SU-DHL-6 (cell line): Measurements from ENCODE around the gene RING1.

Source experiments
- H2AFZ ChIP-seq: fragments of 200-600 bp; sonication (generic); 2 replicates; pipeline ENCODE4 v1.6.1; 2014; ENCODE audit warnings: low read depth, mild to moderate bottlenecking, moderate library complexity, mixed read lengths, antibody characterized with exemption, low read length; ENCODE audit not compliant: severe bottlenecking
- H3F3A ChIP-seq: fragments of 200-600 bp; shearing (Covaris generic); 2 replicates; pipeline ENCODE4 v1.6.0; 2016; ENCODE audit warnings: antibody characterized with exemption, mild to moderate bottlenecking; ENCODE audit not compliant: insufficient read depth
- H3K27ac ChIP-seq: fragments of 200-600 bp; sonication (generic); 2 replicates; pipeline ENCODE4 v1.5.1; 2016; ENCODE audit warnings: low read depth, mild to moderate bottlenecking, low read length, moderate library complexity, mixed read lengths
- H3K27me3 ChIP-seq: fragments of 200-600 bp; sonication (generic), shearing (Covaris generic); 2 replicates; pipeline ENCODE4 v1.6.0; 2014; ENCODE audit warnings: mild to moderate bottlenecking, low read length
- H3K36me3 ChIP-seq: fragments of 200-600 bp; sonication (generic); 2 replicates; pipeline ENCODE4 v1.6.1; 2014; ENCODE audit warnings: mild to moderate bottlenecking, low read length, mixed read lengths
- H3K4me2 ChIP-seq: fragments of 300-600, 200-600 bp; shearing (Covaris generic), sonication (generic); 2 replicates; pipeline ENCODE4 v1.6.0; 2014; ENCODE audit warnings: low read length, low read depth, mild to moderate bottlenecking; ENCODE audit not compliant: poor library complexity, severe bottlenecking
- H3K4me3 ChIP-seq: fragments of 200-600 bp; sonication (generic); 2 replicates; pipeline ENCODE4 v1.5.1; 2014; ENCODE audit warnings: antibody characterized with exemption, low read length, mild to moderate bottlenecking, mixed read lengths; ENCODE audit not compliant: insufficient read depth, poor library complexity, severe bottlenecking
- H3K79me2 ChIP-seq: fragments of 200-600 bp; sonication (generic); 2 replicates; pipeline ENCODE4 v1.6.1; 2014; ENCODE audit warnings: mild to moderate bottlenecking, low read length, moderate library complexity; ENCODE audit not compliant: insufficient read depth
- H3K9ac ChIP-seq: fragments of 200-600 bp; sonication (generic); 2 replicates; pipeline ENCODE4 v1.7.0; 2014; ENCODE audit warnings: mild to moderate bottlenecking, low read length
- H3K9me2 ChIP-seq: fragments of 200-600 bp; sonication (generic); replicated peaks from 2 replicates; pipeline ENCODE4 v1.6.1; 2014; ENCODE audit warnings: low read length; ENCODE audit not compliant: insufficient read depth
- H3K9me3 ChIP-seq: fragments of 200-600 bp; sonication (generic); 2 replicates; pipeline ENCODE4 v1.6.1; 2014; ENCODE audit warnings: low read length, mixed read lengths; ENCODE audit not compliant: insufficient read depth
- H4K20me1 ChIP-seq: fragments of 200-600 bp; sonication (generic); 2 replicates; pipeline ENCODE4 v1.6.1; 2014; ENCODE audit warnings: low read depth, mild to moderate bottlenecking, antibody characterized with exemption, low read length, moderate library complexity, mixed read lengths
- CTCF ChIP-seq: fragments of 200-600 bp; sonication (generic); IDR thresholded peaks from one replicate; pipeline ENCODE4 v1.5.1; 2017; ENCODE audit warnings: antibody characterized with exemption, mild to moderate bottlenecking, low read length, moderate library complexity; ENCODE audit not compliant: insufficient read depth, poor library complexity, severe bottlenecking
- EZH2phosphoT487 ChIP-seq: fragments of 200-600 bp; sonication (generic), shearing (Covaris generic); conservative IDR thresholded peaks from 2 replicates; pipeline ENCODE4 v1.6.1; 2018; ENCODE audit warnings: mild to moderate bottlenecking, antibody characterized with exemption, low read length, moderate library complexity, mixed read lengths

Gene RING1

GRCh38 chr6:33187809-33188208, 20.5 kb upstream of the RING1 start:
- no peaks in the 10 kb centered on the region for H3K9me2 ChIP-seq
- no peaks in the 10 kb centered on the region for H3F3A ChIP-seq
- H3K36me3 ChIP-seq: no peaks in the 10 kb centered on the region
- no peaks in the 10 kb centered on the region for H3K79me2 ChIP-seq
- no peaks in the 10 kb centered on the region for H3K27me3 ChIP-seq
- H2AFZ ChIP-seq: no peak overlapping the region
- no peaks in the 10 kb centered on the region for H4K20me1 ChIP-seq
- H3K9ac ChIP-seq: no peak overlapping the region
- no peak overlapping the region for H3K4me3 ChIP-seq
- H3K27ac ChIP-seq: no peak overlapping the region
- H3K9me3 ChIP-seq: no peaks in the 10 kb centered on the region
- TF ChIP-seq CTCF (no peak), EZH2phosphoT487 (no peak)
- H3K4me2 ChIP-seq: no peak overlapping the region

- TF ChIP-seq CTCF: no peak
- Histone ChIP-seq H3F3A (no peaks in the 10 kb centered on the region), H3K36me3 (no peaks in the 10 kb centered on the region), H3K4me3 (no peak overlapping the region), H3K27me3 (no peaks in the 10 kb centered on the region), H2AFZ (no peak overlapping the region), H3K9ac (no peak overlapping the region), H3K27ac (no peak overlapping the region), H3K4me2 (no peak overlapping the region), H3K9me3 (no peaks in the 10 kb centered on the region), H3K79me2 (no peaks in the 10 kb centered on the region), H4K20me1 (no peaks in the 10 kb centered on the region), H3K9me2 (no peaks in the 10 kb centered on the region)
Measured at GRCh38 chr6:33189164-33189563, 19.1 kb upstream of the RING1 start.

GRCh38 chr6:33189625-33190448, 18.5 kb upstream of the RING1 start:
- H3F3A ChIP-seq: no peaks in the 10 kb centered on the region
- no peak overlapping the region for H3K4me3 ChIP-seq
- H3K36me3 ChIP-seq: no peaks in the 10 kb centered on the region
- H3K4me2 ChIP-seq: no peak overlapping the region
- no peaks in the 10 kb centered on the region for H3K9me2 ChIP-seq
- H2AFZ ChIP-seq: no peak overlapping the region
- H3K27ac ChIP-seq: no peak overlapping the region
- H3K79me2 ChIP-seq: no peaks in the 10 kb centered on the region
- TF ChIP-seq EZH2phosphoT487: no peak
- no peaks in the 10 kb centered on the region for H4K20me1 ChIP-seq
- no peaks in the 10 kb centered on the region for H3K9me3 ChIP-seq
- no peaks in the 10 kb centered on the region for H3K27me3 ChIP-seq
- no peak overlapping the region for H3K9ac ChIP-seq

GRCh38 chr6:33190504-33191107, 17.7 kb upstream of the RING1 start:
- Histone ChIP-seq H4K20me1 (no peaks in the 10 kb centered on the region), H2AFZ (no peak overlapping the region), H3K9me3 (no peaks in the 10 kb centered on the region), H3K79me2 (no peaks in the 10 kb centered on the region), H3K4me2 (no peak overlapping the region), H3K27me3 (no peaks in the 10 kb centered on the region), H3K9me2 (no peaks in the 10 kb centered on the region), H3K4me3 (no peak overlapping the region), H3K36me3 (no peaks in the 10 kb centered on the region), H3K9ac (no peak overlapping the region), H3F3A (no peaks in the 10 kb centered on the region), H3K27ac (no peak overlapping the region)
- TF ChIP-seq CTCF (no peak), EZH2phosphoT487 (no peak)
